ENCODE measurements around the gene CR1L.
"Not testable (repeated sequence)": the region's sequence is repeated elsewhere in the genome, so short reads cannot be mapped to it uniquely, and the experiment has no call there.

CR1L gene

GRCh38 chr1:207762622-207763021 is 117.7 kb downstream of the CR1L start:
- DNase-seq (ENCODE audit: extremely low spot score, insufficient read length, low read depth) (no peak), FAIRE-seq (no peak)

- no peak for DNase-seq (ENCODE audit: extremely low spot score, insufficient read length, low read depth)
- no peak for FAIRE-seq
These were observed 118.2 kb downstream of the CR1L start for GRCh38 chr1:207763091-207763490.

- no peak for DNase-seq (ENCODE audit: extremely low spot score, insufficient read length, low read depth)
- FAIRE-seq: no peak
These were observed 119.0 kb downstream of the CR1L start for GRCh38 chr1:207763972-207764371.

GRCh38 chr1:207766569-207766968 is 121.6 kb downstream of the CR1L start:
- DNase-seq (ENCODE audit: extremely low spot score, insufficient read length, low read depth) (no peak), FAIRE-seq (no peak)

GRCh38 chr1:207770514-207770913 is 125.6 kb downstream of the CR1L start:
- FAIRE-seq: not testable (repeated sequence)

More at GRCh38 chr1:207770514-207770913, 125.6 kb downstream of the CR1L start:
- DNase-seq (ENCODE audit: extremely low spot score, insufficient read length, low read depth): not testable (repeated sequence)
